Left kidney (tissue), 2 donors: Measurements from ENCODE around the gene EIPR1. TPM values are rescaled to one million over a fixed set of nuclear protein-coding genes. Genes with fewer than 3 reads are reported as not detected.
"Not testable (repeated sequence)": the region's sequence is repeated elsewhere in the genome, so short reads cannot be mapped to it uniquely, and the experiment has no call there.

Source experiments
- DNase-seq: peaks from one replicate; pipeline ENCODE4 v3.0.0-alpha.2; 2013
- polyA plus RNA-seq: library from polyadenylated mRNA; unstranded; fragments of 120-200 nt; gene quantifications from one replicate; pipeline ENCODE4 v1.2.1, GENCODE V29; 2013; ENCODE audit not compliant: insufficient read length

Gene EIPR1
- polyA plus RNA-seq, 1 donor: 26.3 TPM

GRCh38 chr2:3361518-3362389 lies 15.9 kb downstream of the EIPR1 start:
- no peak for DNase-seq

GRCh38 chr2:3357926-3358325 lies 19.7 kb downstream of the EIPR1 start:
- no peak for DNase-seq

- DNase-seq: not testable (repeated sequence)
These were observed 20.2 kb downstream of the EIPR1 start for GRCh38 chr2:3357446-3357845.

GRCh38 chr2:3356799-3357198 lies 20.8 kb downstream of the EIPR1 start:
- no peak for DNase-seq

GRCh38 chr2:3355951-3356569 lies 21.6 kb downstream of the EIPR1 start:
- no peak for DNase-seq

GRCh38 chr2:3354986-3355385 lies 22.6 kb downstream of the EIPR1 start:
- no peak for DNase-seq

GRCh38 chr2:3349211-3349693 lies 28.4 kb downstream of the EIPR1 start:
- peak; percentile 48 for DNase-seq

GRCh38 chr2:3348767-3349166 lies 28.9 kb downstream of the EIPR1 start:
- DNase-seq: no peak

- DNase-seq: no peak
These were observed 32.0 kb downstream of the EIPR1 start for GRCh38 chr2:3345621-3346020.

- DNase-seq: no peak
These were observed 32.7 kb downstream of the EIPR1 start for GRCh38 chr2:3344897-3345296.

- no peak for DNase-seq
These were observed 34.6 kb downstream of the EIPR1 start for GRCh38 chr2:3343012-3343411.

- no peak for DNase-seq
These were observed 35.3 kb downstream of the EIPR1 start for GRCh38 chr2:3342324-3342723.

GRCh38 chr2:3341336-3341735 lies 36.3 kb downstream of the EIPR1 start:
- no peak for DNase-seq

GRCh38 chr2:3340144-3340543 lies 37.5 kb downstream of the EIPR1 start:
- DNase-seq: no peak

- DNase-seq: no peak
These were observed 39.3 kb downstream of the EIPR1 start for GRCh38 chr2:3338340-3338739.

- no peak for DNase-seq
These were observed 40.8 kb downstream of the EIPR1 start for GRCh38 chr2:3336844-3337243.

- no peak for DNase-seq
These were observed 42.9 kb downstream of the EIPR1 start for GRCh38 chr2:3334392-3335345.

GRCh38 chr2:3332133-3332532 lies 45.5 kb downstream of the EIPR1 start:
- no peak for DNase-seq

- DNase-seq: no peak
These were observed 48.1 kb downstream of the EIPR1 start for GRCh38 chr2:3329491-3329890.

GRCh38 chr2:3326871-3327270 lies 50.7 kb downstream of the EIPR1 start:
- DNase-seq: no peak

- DNase-seq: no peak
These were observed 51.5 kb downstream of the EIPR1 start for GRCh38 chr2:3326182-3326537.

- DNase-seq: no peak
These were observed 52.0 kb downstream of the EIPR1 start for GRCh38 chr2:3325458-3326181.
